Mesothelial cell of epicardium (in vitro differentiated cells): ENCODE data around the gene TMEM163. TPM values are rescaled to one million over a fixed set of nuclear protein-coding genes. Genes with fewer than 3 reads are reported as not detected.

Source experiments
- DNase-seq, 2 experiments: peaks; one replicate each; pipeline ENCODE4 v3.0.0; 2021; ENCODE audit warnings: low spot score in 2 of 2; ENCODE audit not compliant: unreplicated experiment in 2 of 2
- H3K27ac Mint-ChIP-seq: 2 replicates; pipeline ENCODE4 v1.8.0; 2021; ENCODE audit warnings: mixed read lengths
- H3K27me3 Mint-ChIP-seq: 2 replicates; pipeline ENCODE4 v1.8.0; 2021; ENCODE audit warnings: low read depth, mixed read lengths
- H3K36me3 Mint-ChIP-seq: 2 replicates; pipeline ENCODE4 v1.8.0; 2021; ENCODE audit warnings: mixed read lengths
- H3K4me1 Mint-ChIP-seq: 2 replicates; pipeline ENCODE4 v1.8.0; 2021; ENCODE audit warnings: mixed read lengths
- H3K4me3 Mint-ChIP-seq: 2 replicates; pipeline ENCODE4 v1.8.0; 2021; ENCODE audit warnings: mild to moderate bottlenecking, moderate library complexity, mixed read lengths
- H3K9me3 Mint-ChIP-seq: 2 replicates; pipeline ENCODE4 v1.8.0; 2021; ENCODE audit warnings: mixed read lengths
- total RNA-seq: library from RNA; stranded (reverse); gene quantifications from 3 replicates; pipeline ENCODE4 v1.2.1, GENCODE V29; 2021
- TF ChIP-seq, protein P1 (sequence below): fragments of 200-600 bp; sonication (generic); IDR thresholded peaks from one replicate; pipeline ENCODE4 v1.5.0; 2021; ENCODE audit warnings: antibody characterized with exemption; ENCODE audit not compliant: unreplicated experiment

The TMEM163 gene
- total RNA-seq, 1 donor from 2014 or later, result 0.47 TPM

DNA sequence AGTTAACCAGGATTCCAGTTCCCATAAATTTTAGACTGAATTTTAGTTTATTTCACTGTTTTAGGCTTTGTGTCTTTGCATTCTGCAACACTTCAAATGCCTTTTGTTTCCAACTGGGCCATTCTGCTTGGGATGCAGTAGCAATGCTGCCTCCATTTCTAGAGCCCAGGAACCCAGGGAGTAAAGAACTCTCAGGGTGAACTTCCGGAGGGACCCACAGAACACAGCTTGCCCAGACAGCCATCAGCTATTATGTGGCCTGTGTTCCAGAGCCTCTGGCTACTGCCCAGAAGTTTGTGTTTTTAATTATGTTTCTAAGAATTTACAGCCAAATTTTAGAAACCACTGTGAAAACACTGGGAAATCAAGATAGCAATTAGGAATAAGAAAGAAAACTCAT is 145.1 kb downstream of the TMEM163 start:
- no peaks in the 10 kb centered on the region for H3K36me3 Mint-ChIP-seq
- H3K27me3 Mint-ChIP-seq, result peaks cover 27% of the 10 kb centered on the region
- H3K27ac Mint-ChIP-seq, result no peak overlapping the region
- H3K9me3 Mint-ChIP-seq, result no peaks in the 10 kb centered on the region
- H3K4me3 Mint-ChIP-seq, result no peak overlapping the region
- no peak for DNase-seq
- no peaks in the 10 kb centered on the region for H3K4me1 Mint-ChIP-seq
- TF ChIP-seq, protein P1, sequence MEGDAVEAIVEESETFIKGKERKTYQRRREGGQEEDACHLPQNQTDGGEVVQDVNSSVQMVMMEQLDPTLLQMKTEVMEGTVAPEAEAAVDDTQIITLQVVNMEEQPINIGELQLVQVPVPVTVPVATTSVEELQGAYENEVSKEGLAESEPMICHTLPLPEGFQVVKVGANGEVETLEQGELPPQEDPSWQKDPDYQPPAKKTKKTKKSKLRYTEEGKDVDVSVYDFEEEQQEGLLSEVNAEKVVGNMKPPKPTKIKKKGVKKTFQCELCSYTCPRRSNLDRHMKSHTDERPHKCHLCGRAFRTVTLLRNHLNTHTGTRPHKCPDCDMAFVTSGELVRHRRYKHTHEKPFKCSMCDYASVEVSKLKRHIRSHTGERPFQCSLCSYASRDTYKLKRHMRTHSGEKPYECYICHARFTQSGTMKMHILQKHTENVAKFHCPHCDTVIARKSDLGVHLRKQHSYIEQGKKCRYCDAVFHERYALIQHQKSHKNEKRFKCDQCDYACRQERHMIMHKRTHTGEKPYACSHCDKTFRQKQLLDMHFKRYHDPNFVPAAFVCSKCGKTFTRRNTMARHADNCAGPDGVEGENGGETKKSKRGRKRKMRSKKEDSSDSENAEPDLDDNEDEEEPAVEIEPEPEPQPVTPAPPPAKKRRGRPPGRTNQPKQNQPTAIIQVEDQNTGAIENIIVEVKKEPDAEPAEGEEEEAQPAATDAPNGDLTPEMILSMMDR, result no peak

DNA sequence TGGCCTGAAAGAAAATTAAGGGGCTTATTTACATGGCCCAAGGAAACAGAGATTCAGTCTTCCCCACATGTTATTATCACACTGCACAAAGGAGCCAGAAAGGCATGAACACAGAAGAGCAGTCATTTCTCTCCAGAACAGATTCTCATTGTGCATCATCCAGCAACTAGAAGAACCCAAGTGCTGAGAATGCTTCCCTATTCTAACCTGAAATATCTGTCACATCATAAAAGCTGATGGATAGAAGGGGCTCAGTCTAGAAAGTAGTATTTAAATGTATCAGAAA is 145.8 kb downstream of the TMEM163 start:
- H3K4me1 Mint-ChIP-seq, result no peaks in the 10 kb centered on the region
- no peak overlapping the region for H3K27ac Mint-ChIP-seq
- no peak overlapping the region for H3K4me3 Mint-ChIP-seq
- peaks cover 27% of the 10 kb centered on the region for H3K27me3 Mint-ChIP-seq
- no peaks in the 10 kb centered on the region for H3K36me3 Mint-ChIP-seq
- no peak for DNase-seq
- no peaks in the 10 kb centered on the region for H3K9me3 Mint-ChIP-seq
- TF ChIP-seq, protein P1, result no peak

DNA sequence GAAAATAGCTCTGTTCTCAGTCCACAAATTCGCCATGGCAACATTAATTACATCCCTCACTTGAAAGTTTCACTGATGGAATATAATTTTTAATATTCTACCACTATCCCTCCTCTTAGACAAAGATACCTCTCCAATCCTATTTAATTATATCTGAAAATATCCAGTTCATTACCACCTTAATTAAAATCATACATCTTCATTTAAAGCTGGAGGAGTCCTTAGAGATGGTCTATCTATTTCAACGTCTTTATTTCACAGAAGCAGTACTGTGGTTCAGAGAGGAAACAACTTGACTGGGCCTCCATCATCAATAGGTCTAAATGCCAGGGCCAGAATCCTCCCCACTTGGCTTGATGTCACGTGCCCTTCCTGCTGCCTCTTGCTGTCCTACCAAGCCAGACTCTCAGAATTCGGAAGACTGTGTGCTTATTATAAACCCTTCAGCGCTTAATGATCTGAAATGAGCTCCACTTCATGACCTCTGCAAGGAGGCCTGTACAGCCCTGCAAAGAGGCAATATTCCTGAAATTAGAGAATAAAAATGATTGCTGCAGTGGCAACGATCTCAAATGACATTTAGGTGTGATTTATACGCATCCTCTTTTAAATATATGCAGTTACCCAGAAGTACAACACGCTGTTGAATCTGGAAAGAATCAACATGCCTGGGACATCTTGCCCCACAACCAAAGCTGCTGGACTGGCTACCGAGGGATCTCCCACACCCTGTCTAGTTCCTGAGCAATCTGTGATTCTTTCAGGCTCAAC is 146.3 kb downstream of the TMEM163 start:
- Mint-ChIP-seq H3K4me3 (no peak overlapping the region), H3K36me3 (no peaks in the 10 kb centered on the region)
- TF ChIP-seq, protein P1, result no peak

DNA sequence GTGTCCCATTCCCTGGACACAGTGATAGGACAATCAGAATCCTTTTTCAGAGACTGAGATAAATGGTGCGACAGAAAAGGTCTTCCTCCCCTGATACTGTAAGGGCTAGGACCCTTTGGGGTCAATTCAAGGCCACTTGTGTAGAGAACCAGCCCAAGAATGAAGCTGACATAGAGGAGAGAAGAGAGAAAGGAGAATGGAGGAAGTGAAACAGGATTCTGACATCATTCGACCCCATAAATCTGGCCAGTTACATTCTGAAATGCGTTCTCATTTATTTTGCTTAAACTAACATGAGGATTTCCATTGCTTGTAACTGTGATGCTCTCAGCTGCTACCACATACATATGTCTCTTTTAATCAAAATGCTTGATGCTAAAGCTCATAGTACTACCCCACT is 148.1 kb downstream of the TMEM163 start:
- Mint-ChIP-seq H3K36me3 (no peaks in the 10 kb centered on the region), H3K27ac (no peak overlapping the region), H3K4me3 (no peak overlapping the region), H3K4me1 (no peaks in the 10 kb centered on the region), H3K9me3 (no peaks in the 10 kb centered on the region), H3K27me3 (peaks cover 25% of the 10 kb centered on the region)
- TF ChIP-seq, protein P1, result no peak
- no peak for DNase-seq

More for the DNA sequence above, 146.3 kb downstream of the TMEM163 start:
- Mint-ChIP-seq H3K9me3 (no peaks in the 10 kb centered on the region), H3K27me3 (peaks cover 26% of the 10 kb centered on the region), H3K4me1 (no peaks in the 10 kb centered on the region), H3K27ac (no peak overlapping the region)
- DNase-seq, result no peak

DNA sequence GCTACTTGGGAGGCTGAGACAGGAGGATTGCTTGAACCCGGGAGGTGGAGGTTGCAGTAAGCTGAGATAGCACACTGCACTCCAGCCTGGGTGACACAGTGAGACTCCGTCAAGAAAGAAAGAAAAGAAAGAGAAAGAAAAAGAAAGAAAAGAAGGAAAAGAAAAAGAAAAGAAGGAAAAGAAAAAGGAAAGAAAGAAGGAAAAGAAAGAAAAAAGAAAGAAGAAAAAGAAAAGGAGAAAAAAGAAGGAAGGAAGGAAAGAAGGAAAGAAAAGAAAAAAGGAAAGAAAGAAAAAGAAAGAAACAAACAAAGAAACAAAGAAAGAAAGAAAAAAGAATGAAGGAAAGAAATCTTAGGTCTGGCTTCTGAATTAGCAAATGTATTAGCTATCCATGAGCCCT is 150.4 kb downstream of the TMEM163 start:
- Mint-ChIP-seq H3K27ac (no peak overlapping the region), H3K9me3 (no peaks in the 10 kb centered on the region), H3K36me3 (no peaks in the 10 kb centered on the region), H3K4me3 (no peak overlapping the region), H3K4me1 (no peaks in the 10 kb centered on the region), H3K27me3 (peaks cover 25% of the 10 kb centered on the region)
- no peak for DNase-seq
- TF ChIP-seq, protein P1, result no peak
